Esophagus muscularis mucosa (tissue), 3 donors: ENCODE results near the gene C19orf18.

Experiments
- POLR2A ChIP-seq: fragments of 450-650 bp; IDR thresholded peaks from one replicate; pipeline ENCODE4 v1.6.1; 2017; ENCODE audit warnings: antibody characterized with exemption, moderate library complexity, mild to moderate bottlenecking, low read depth
- TF ChIP-seq, protein P1 (sequence below), 3 experiments: fragments of 200-600 bp in 2 of 3; fragments of 450-650 bp in 1 of 3; sonication (generic) in 2 of 3; IDR thresholded peaks; one replicate each; pipeline ENCODE4 v1.5.1; 2017 to 2019; ENCODE audit warnings: antibody characterized with exemption in 3 of 3, mild to moderate bottlenecking in 2 of 3, moderate library complexity in 1 of 3

DNA sequence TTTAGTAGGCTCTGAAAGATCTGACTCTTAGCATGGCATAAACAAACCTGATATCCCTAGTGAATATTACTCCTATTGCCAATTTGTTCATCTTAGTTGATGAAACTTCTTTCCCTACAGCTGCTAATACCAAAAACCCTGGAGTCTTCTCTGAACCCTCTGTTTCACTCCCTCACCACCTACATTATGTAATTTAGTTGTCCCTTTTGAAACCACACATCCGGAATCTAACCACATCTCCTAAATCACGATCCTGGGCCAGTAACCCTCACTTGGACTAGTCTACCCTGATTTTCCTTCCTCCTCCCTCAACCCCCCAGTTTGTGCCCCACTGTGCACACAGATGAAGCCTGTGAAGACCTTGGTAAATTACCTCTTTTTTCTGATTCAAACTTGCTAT lies 28.0 kb downstream of the C19orf18 start:
- TF ChIP-seq POLR2A = no peak
- TF ChIP-seq, protein P1, sequence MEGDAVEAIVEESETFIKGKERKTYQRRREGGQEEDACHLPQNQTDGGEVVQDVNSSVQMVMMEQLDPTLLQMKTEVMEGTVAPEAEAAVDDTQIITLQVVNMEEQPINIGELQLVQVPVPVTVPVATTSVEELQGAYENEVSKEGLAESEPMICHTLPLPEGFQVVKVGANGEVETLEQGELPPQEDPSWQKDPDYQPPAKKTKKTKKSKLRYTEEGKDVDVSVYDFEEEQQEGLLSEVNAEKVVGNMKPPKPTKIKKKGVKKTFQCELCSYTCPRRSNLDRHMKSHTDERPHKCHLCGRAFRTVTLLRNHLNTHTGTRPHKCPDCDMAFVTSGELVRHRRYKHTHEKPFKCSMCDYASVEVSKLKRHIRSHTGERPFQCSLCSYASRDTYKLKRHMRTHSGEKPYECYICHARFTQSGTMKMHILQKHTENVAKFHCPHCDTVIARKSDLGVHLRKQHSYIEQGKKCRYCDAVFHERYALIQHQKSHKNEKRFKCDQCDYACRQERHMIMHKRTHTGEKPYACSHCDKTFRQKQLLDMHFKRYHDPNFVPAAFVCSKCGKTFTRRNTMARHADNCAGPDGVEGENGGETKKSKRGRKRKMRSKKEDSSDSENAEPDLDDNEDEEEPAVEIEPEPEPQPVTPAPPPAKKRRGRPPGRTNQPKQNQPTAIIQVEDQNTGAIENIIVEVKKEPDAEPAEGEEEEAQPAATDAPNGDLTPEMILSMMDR (IDR thresholded peaks at IDR 0.05) = no peak
